NCI-H1092 treated with DMSO at 0.1 percent for 48 hours (cell line): ENCODE results near the gene RAP1GAP.
"Not testable (repeated sequence)": the region's sequence is repeated elsewhere in the genome, so short reads cannot be mapped to it uniquely, and the experiment has no call there.

Experiments
- DNase-seq: peaks from one replicate; lab custom pipeline; 2025; lab: John Stamatoyannopoulos, UW

RAP1GAP gene

DNA sequence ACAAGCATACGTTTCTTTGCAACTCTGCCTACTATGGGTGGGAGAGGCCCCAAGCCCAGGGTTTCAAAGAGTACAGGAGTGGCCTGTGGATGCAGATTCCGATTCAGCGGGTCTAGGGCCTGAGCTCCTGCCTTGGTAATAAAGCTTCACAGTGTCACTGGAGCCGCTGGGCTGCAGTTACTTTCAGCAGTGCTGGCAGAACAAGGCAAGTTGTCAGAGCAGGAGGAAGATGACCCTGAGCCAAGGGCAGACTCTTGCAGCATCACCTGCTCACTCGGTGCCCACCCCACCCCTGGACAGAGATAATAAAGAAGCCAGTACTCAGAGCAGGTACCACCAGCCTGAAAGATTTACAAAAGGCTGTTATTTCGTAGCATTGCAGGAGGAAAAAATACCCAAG, 8.0 kb upstream of the RAP1GAP start:
- no peak for DNase-seq

DNA sequence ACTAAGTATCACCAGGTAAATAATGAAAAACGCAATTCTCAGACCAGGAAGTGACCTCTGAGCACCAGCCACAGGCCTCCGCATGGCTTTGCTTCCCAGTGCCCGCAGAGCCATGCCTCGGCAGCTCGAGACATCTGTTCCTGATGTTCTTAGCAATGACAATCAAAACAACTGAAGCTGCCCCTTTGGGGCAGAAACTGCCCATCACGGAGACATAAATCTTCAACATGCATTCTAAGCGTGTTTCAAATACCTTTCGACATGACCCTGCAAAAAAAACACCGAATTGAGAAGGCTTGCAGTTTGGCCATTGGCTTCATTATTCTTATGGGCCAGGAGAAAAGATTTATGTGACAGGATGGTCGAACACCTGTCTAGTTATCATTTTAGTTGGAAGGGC, 5.8 kb upstream of the RAP1GAP start:
- no peak for DNase-seq

GRCh38 chr1:21673853-21674252, 4.7 kb upstream of the RAP1GAP start:
- DNase-seq, result not testable (repeated sequence)

DNA sequence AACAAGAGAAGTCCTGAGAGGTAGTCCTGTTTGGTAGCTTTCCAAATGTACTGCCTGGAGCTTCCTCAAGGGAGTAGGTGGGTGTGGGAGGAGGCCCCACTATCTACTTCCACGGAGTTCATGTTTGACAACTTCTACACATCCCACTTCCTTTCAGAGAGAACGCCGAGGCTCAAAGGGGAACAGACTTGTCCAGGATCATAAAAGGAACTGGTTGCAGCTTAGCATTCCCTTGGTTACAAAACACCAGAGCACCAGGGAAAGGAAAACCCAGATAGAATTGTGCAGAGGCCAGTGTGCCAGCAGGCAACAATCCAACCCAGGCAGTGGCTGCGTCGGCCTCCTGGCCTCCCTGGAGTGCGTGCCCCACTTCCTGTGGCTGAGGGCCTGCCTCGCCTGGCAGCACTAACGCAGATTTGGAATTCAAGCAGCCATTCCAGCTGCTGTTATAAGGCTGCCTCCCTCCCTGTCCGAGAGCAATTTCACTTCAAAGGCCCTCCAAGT, 4.2 kb upstream of the RAP1GAP start:
- DNase-seq, result peak; percentile 28

GRCh38 chr1:21672478-21673276, 3.5 kb upstream of the RAP1GAP start:
- no peak for DNase-seq

- DNase-seq, result peak; percentile 43
Observed at GRCh38 chr1:21671915-21672314, 2.8 kb upstream of the RAP1GAP start.

DNA sequence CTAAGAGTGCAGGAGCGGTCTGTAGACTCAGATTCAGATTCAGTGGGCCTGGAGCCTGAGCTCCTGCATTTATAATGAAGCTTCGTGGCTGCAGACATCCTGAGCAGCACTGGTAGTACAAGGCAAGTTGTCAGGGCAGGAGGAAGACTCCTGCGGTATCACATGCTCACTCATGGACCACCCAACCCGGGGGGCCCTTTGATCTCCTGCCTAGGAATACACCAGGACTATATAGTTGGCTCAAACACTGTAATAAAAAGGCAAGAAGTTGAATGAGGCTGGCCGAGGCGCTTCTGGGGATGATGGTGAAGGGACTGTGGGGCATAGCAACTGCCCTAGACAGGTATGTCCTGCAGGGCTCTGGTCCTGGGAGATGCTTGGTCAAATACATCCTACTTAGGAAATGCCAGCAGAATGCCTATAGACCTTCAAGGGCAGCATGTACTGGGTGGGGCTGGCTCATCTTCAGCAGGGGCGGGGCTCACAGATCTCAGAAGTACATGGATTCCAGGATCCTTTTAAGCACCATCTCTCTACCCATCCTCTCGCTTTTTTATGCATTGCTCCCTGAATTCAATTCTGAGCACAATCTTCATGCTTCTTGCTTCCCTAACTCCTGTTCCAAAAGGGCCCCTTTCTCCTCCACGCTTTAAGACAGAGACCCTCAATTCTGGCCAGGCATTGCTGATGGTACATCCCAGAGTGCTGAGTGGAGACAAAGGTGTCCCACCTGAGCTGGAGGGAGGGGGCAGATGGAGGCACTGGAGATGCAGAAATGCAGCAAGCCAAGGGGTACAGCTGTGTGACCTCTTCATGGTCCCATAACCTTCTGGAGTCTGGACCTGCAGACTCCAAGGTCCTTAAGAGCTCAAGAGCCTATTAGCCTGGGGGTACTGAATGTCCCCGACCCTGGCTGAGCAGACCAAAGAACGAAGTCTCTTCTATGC, 2.1 kb upstream of the RAP1GAP start:
- DNase-seq, result no peak

DNA sequence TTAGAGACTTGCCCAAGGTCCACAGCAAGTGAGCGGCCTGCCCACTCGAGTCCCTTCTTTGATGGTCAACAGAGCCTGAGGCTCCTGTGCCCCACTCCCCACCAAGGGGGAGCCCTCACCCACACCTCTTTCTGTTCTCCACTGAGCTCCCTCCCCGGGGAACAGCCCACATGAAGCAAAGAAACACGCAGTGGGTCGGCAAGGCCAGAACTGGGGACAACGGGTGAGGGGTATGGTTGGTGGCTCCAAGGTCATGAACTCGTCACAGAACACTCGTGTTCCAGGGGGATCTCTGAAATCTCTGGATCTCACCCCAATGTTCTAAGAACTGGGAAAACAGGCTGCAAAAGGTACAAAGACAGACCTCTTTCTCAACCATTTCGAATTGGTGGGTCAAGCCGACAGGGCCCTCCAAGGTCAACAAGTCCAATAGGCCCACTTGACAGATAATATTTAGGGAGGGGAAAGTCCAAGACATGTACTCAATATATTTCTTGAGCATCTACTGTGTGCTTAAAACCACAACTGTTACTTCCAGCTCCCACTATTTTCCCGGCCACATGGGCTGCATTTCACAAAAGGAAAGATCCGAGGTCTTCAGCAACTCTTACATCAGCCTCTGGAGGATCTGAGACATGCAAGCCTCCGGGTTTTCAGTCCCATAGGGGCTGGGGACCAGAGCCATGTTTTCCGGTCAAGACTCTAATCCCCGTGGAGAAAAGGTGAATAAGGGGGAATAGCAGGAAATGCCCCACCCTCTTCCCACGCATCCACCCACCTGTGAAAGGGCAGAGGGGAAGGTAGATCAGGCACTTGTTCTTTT, 1.1 kb upstream of the RAP1GAP start:
- DNase-seq, result no peak

DNA sequence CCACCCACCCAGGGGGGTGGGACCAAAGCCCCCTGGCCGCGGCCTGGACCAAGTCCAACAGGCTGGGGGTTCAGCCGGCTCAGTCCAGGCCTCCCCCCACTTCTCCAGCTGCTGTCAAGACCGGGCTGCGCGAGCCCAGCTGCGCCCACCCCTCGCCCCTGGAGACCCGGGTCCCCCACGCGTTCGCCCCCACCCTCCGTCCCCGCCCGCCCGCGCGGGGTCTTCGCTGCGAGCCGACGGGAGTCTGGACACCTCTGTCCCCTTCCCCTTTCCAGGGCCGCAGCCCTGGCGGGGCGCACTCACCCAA, 253 bp downstream of the RAP1GAP start:
- DNase-seq, result no peak

- peak; percentile 39 for DNase-seq
Observed at GRCh38 chr1:21668232-21668950, 766 bp downstream of the RAP1GAP start.

DNA sequence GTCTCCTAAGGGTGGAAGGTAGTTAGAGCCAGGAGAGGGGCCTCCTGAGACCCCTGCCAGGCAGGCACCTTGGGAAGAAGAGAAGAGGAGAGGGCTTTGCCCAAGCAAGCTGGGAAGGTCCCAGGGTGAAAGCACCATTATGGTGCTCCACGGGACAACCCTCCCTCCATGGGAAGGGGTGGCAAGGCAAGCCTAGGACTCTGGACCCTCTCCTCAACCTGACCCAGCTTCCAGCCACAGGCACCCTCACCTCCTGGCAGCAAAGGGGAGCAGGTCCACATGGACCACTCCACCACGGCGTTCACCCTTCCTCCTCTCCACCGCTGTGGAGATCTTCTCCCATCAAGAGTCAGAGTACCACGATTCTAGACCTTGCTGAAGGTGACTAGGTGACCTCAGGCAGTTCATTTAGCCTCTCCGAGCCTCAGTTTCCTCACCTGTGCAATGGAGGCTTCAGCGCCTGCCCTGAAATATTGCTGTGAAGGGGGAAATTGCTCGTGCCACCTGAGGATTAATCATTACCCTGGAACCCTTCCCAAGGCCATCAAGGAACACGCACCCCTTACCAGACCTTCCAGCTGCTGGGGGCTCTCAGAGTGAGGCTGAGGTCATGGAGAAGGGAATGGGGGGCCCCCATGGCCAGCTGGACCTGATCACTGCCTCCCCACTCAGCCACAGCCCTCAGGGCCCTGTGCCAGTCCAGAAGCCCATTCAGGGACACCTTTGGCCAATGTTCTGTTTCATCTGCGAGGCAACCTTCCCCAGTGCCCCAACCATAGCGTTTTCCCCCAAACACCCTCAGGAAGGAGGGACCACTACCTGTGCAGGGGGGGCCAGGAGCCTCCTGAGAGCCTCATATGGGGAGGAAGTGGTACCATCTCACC, 1.6 kb downstream of the RAP1GAP start:
- no peak for DNase-seq

DNA sequence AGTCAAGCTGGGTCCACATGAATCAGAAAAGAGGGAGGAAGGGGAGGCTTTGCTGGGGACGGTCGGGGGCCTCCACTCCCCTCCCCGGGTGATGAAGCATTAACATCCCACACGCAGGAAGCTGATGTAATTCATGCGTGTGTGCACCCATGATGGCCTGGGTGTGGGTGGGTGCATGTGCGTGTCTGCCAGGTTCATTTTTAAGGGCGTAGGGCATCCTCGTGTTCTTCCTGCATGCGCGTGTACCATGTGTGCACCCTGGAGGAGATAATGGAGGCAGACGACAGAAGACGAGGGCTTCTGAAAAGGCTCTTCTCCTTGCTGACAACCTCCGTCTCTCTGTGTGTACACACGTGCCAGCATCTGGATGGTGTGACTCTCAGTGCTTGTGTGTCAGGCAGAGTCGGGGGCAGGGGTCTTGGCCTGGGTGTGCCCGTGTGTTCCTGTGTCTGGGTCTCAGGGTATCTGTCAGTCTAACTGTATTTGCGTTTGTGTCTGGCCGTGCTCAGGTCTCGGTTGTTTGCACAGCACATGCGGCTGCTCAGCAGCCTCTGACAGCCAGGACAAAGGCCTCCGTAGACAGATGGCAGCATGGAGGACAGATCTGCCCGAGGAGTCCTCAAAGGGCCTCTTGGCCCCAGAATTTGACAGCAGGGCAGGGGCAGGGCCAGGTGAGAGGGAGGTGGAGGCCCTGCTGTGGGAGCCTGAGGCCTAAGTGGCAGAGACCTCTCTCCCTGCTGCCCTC, 2.4 kb downstream of the RAP1GAP start:
- peak; percentile 74 for DNase-seq

GRCh38 chr1:21665711-21666575, 3.2 kb downstream of the RAP1GAP start:
- DNase-seq, result peak; percentile 52

GRCh38 chr1:21664806-21665588, 4.2 kb downstream of the RAP1GAP start:
- no peak for DNase-seq

- no peak for DNase-seq
Observed at GRCh38 chr1:21663951-21664805, 5.0 kb downstream of the RAP1GAP start.

GRCh38 chr1:21663248-21663950, 5.8 kb downstream of the RAP1GAP start:
- no peak for DNase-seq
